HG03280 (cell line): ENCODE measurements around the gene PNMA6F.

Source experiments
- ATAC-seq: cut with Tn5 transposase; IDR thresholded peaks from one replicate; pipeline ENCODE4 v1.9.1; 2021; ENCODE audit warnings: mild to moderate bottlenecking, moderate library complexity; ENCODE audit not compliant: unreplicated experiment

The PNMA6F gene

GRCh38 chrX:153321381-153322124 lies at the start of gene PNMA6F:
PNMA6F (minus strand) TSS chrX:153321767; CDS start chrX:153320674, 1,093 bp downstream.
- ATAC-seq, result no peak

DNA sequence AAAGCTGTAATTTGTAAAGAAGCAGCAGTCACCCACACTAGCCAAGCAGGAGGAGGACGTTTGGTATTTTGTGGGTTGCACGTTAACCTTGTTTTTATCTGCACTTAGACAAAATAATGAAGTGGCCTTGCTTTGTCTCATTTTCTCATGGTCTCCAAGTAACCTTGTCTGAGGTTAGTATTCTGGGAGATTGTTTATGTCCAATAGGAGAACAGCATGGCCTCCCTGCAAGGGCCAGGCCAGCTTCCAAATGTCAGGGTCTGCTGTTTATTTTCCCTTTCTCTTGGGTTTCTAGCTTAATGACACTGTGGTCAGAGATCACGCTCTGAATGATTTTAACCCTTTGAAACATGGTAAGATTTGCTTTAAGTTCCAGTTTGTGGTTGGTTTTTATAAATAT lies 49.7 kb upstream of the PNMA6F start:
- ATAC-seq, result no peak

DNA sequence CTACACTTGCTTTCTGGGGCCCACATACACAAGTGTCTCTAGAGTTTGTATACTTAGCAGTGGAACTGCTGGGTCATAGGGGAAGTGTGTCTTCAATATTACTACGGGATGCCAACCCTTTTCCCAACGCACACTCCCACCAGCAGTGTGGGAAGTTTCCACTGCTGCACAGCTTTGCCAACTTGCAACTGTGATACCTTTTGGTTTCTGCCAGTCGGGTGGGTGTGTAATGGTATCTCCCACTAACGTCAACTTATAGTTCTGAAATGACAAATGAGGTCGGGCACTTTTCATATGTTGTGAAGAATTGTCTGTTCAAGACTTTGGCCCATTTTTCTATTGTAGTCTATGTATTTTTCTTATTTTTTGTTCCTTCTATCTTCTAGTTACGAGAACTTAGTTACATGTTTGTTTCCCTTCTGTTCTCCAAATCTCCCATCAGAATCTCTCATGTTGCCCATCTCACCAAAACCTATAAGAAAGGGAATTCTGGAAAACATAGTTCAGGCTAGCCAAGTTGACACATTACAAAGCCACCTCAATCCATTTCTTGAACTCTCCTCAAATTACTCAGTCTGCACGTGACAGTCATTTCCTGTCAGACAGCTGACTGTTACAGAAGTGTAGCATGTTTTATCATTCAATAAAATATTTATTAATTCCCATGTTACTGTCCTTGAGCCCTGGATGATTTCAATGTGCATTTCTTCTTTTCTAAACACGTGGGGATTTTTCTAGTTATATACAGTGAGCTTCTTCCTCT lies 48.9 kb upstream of the PNMA6F start:
- no peak for ATAC-seq

DNA sequence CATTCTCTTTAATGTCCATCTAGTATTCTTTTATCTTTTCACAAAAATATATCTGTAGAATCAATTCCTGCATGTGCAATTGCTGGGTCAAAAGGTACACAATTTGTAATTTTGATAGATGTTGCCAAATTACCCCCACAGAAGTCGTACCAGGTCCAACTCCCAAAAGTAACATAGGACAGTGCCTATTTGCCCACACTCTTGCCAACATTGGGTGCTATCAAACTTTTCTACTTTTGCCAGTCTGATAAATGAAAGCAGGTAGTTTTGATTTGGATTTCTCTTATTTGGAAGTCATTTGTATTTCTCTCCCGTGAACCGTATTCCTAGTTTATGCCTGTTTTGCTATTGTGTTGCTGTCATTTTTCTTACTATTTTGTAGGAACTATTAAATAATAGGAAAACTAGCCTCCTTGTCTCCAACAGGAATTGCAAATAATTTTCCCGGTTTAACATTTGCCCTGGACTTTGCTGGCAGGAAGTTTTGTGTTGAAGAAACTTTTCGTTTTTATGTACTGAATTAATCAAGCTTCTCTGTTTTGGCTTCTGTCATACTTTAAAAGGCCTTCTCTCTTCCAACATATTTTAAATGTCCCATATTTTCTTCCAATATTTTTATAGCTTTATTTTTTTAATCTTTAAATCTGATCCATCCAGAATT lies 45.4 kb upstream of the PNMA6F start:
- ATAC-seq, result no peak

DNA sequence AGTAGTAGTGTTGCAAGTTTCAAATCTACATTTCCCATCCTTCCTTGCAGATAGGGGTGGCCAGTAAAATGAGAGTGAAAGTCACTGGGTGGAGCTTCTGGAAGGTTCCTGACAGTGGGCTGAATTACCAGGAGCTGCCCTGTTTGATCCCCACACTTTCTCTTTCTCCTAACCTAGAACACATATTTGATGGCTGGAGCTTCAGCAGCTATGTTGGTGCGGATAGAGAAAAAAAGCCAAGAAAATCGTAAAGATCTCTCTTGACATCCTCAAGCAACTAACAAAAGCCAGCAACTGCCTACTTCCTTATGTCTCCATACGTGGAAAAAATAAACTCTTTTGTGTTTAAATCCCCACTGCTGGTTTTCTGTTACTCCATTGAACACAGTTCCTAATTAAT lies 44.6 kb upstream of the PNMA6F start:
- no peak for ATAC-seq

GRCh38 chrX:153365670-153366069 lies 44.1 kb upstream of the PNMA6F start:
- ATAC-seq, result no peak

GRCh38 chrX:153361781-153362397 lies 40.3 kb upstream of the PNMA6F start:
- no peak for ATAC-seq

- ATAC-seq, result no peak
Measured at GRCh38 chrX:153357877-153358276, 36.3 kb upstream of the PNMA6F start.

DNA sequence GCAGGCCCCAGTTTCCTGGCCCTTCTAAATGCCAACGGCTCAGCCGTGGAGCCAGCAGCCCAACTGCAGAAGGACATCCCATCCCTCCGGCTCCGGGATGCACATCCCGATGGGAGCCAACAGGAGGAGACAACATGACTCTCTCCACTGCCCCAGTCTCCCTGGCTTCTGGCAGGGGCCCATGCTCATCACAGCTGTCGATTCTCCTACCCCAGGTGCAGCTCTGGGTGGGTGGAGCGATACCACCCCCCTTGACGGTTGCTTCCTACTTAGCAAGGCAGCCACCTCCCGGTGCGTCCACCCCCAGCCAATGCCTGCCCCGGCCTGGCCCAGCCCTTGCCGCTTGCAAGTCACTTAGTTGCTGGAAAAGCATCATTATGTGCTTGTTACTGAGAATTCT lies 31.8 kb upstream of the PNMA6F start:
- ATAC-seq, result no peak

DNA sequence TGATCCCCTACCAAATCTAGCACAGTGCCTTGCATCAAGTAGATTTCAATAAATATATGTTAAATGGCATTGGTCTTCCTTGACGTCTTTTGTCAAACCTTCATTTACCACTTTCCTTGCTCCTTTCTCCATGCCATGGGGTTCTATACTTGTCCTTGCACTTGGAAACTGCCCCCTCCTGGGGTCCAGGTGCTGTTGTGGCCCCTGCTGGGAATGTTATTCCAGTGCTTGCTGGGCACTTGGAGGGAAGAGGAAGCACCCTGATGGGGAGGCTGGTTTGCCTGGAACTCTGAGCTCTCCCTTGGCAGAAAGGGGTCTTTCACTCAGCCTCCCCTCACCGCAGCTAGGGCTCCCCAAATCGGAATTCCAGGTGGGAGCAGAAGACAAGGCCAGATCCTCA lies 31.3 kb upstream of the PNMA6F start:
- ATAC-seq, result no peak

- no peak for ATAC-seq
Measured at GRCh38 chrX:153351981-153352380, 30.4 kb upstream of the PNMA6F start.

- no peak for ATAC-seq
Measured at GRCh38 chrX:153349952-153350351, 28.4 kb upstream of the PNMA6F start.

- ATAC-seq, result no peak
Measured at GRCh38 chrX:153348421-153348820, 26.9 kb upstream of the PNMA6F start.

GRCh38 chrX:153347530-153347929 lies 26.0 kb upstream of the PNMA6F start:
- no peak for ATAC-seq

DNA sequence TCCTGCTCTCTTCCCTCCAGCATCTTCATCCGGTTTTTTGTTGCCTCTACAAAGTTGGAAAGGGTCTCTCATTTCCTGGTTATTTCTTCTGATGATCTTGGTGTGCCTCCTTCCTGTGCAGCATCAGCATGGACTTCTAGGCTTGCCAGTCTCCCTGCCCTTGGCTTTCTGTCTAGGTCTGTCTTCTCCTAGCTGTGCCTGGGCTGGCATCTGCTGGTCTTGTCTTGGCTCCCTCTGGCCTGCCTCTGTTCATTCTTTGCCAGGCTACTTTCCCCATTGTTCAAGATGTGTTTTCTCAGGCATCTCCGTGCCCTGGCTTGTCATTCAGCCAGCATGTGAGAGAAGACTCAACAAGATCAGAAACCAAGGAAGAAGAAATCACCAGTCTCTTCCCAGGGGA lies 22.1 kb upstream of the PNMA6F start:
- ATAC-seq, result no peak

DNA sequence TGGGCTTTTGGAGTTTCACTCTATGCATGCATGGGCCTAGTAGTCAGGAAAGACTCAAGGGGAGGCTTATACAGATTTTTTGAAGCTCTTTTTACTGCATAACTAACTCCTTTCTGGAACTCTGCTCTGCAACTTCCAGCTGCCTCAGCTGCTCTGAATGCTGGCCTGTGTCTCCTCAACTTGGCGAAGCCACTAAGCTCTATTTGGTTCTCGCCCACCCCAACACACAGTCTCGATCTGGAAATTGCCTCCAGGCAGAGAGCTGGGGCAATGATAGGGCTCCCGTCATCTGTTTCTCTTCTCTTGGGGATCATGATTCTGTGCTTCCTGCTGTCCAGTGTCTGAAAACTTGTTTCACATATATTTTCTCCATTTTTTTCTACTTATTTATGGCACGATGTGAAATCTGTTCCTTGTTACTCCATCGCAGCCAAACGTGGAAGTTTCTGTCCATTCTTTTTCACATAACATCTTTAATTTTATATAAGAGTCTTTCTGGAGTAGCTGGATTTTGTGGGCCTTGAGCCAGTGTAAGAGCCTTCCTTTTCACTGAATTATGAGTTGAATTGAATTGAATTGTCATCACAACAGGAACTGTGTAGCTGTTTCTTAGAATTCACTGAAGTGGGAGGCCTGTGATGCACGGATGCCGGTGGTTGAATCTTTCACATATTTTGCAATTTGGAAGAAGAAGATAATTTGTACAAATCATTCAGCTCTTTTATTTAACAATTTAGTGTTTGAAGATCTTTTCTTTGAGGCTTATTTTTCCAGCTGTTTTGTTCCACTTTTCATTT lies 21.4 kb upstream of the PNMA6F start:
- no peak for ATAC-seq

DNA sequence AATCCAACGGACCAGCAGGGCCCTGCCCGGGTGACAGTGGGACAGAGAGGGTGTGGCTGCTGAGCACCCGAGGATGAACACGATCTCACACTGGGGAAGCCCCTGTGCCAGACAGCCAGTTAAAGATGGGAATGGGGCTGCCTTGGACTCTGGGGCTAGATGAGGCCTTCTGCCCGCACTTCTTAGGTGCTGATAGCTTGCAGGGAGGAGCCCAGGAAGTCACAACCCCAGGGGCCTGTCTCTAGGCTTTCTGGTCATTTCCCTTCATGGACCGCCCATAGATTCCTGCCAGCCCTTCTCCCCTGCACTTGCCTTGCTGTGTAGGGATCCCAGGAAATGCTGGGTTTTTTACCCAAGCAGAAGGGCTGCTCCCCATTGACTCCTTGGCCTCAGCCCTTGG lies 18.5 kb upstream of the PNMA6F start:
- no peak for ATAC-seq

- ATAC-seq, result no peak
Measured at GRCh38 chrX:153339662-153340061, 18.1 kb upstream of the PNMA6F start.

DNA sequence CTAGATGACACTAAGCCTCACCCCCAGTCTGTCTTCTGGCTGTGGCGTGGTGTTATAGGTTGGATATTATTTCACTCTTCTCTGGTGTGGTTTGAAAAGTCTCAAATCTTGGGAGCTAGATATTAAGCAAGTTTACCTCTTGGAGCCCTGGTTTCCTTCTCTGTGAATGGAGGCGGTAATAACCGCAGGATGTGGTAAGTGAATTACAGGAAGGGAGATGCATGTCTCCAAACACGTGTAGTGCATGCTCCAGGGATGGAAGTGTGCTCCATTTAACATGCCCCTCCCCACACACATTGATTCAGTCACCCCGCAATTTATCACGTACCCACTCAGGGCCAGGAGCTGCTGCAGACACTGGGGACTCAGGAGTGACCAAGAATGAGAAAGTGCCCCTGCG lies 17.3 kb upstream of the PNMA6F start:
- ATAC-seq, result no peak

GRCh38 chrX:153336988-153337387 lies 15.4 kb upstream of the PNMA6F start:
- no peak for ATAC-seq
